ENCODE results near the gene CD40. TPM values are rescaled to one million over a fixed set of nuclear protein-coding genes. Genes with fewer than 3 reads are reported as not detected.

CD40 gene
- total RNA-seq, 3 donors from 2014 or later = 7.6 to 29.2 (median 10.6) TPM

DNA sequence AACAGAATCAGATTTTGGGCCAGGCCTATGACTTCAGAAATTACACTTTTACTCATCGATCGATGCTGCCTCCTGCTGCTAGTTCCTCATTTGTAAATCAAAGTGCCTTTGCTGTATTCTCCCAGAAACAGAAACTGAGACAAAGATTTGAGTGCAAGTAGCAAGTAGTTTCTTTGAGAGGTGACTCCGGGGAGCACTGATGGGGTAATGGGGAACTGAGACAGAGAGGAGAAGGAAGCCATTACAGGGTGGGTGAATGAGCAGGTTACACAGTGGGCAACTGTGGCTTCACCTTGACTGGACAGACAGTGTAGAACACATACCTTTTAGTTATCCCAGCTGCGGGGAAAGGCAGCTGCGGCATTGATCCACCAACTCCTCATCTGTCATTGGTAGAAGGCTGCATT is 9.7 kb upstream of the CD40 start:
- H3K4me1 Mint-ChIP-seq (ENCODE audit: low read depth) = peaks cover 6% of the 10 kb centered on the region
- H3K27me3 Mint-ChIP-seq (ENCODE audit: low read depth) = peaks cover 52% of the 10 kb centered on the region
- peak in 1 of 2 donors; percentile 17 for ATAC-seq
- H3K36me3 Mint-ChIP-seq (ENCODE audit: insufficient read depth) = no peaks in the 10 kb centered on the region
- no peak overlapping the region for H3K4me3 Mint-ChIP-seq
- DNase-seq = no peak
- H3K9me3 Mint-ChIP-seq = no peaks in the 10 kb centered on the region

DNA sequence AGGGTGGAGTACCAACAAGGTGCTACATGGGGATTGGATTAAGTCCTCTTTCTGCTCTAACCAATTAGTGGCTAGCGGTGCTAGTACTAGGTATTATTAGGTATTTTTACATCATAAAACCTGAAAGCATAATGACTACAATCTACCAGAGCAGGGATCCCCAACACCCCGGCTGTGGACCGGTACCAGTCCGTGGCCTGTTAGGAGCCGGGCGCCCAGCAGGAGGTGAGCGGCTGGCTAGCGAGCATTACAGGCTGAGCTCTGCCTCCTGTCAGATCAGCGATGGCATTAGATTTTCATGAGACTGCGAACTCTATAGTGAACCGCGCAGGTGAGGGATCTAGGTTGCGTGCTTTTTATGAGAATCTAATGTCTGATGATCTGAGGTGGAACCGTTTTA is 9.1 kb upstream of the CD40 start:
- Mint-ChIP-seq H3K36me3 (ENCODE audit: insufficient read depth) (no peaks in the 10 kb centered on the region), H3K4me1 (ENCODE audit: low read depth) (peaks cover 6% of the 10 kb centered on the region), H3K4me3 (no peak overlapping the region), H3K9me3 (no peaks in the 10 kb centered on the region), H3K27me3 (ENCODE audit: low read depth) (peaks cover 52% of the 10 kb centered on the region)
- ATAC-seq (no peak), DNase-seq (no peak)

DNA sequence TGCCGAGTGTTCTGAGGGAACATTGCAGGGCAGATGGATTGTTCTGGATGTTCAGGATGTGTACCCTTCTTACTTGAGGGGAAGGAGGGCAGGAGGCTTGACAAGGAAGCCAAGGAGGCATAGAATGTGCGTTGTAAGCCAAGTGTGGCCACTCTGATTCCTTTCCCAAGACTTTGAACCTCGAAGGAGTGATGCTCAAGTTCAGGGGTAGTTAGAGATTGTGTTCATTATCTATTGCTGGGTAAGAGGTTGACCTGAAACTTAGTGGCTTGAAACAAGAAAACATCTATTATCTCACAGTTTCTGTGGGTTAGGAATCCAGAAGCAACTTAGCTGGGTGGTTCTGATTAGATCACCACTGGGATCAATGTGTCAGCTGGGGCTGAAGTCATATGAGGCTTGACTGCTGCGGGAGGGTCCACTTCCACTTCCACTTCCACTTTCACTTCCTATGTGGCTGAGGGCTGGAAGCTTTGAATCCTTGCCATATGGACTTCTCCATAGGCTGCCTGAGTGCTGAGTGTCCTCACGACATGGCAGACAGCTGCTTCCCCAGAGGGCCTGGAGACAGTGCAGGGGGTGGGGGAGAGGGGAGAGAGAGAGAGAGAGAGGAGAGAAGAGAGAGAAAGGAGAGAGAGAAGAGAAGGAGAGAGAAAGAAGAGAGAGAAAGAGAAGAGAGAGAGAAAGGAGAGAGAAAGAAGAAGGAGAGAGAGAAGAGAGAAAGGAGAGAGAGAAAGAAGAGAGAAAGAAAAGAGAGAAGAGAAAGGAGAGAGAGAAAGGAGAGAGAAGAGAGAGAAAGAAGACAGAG is 6.9 kb upstream of the CD40 start:
- ATAC-seq = peak; percentile 84 to 85
- Mint-ChIP-seq H3K36me3 (ENCODE audit: insufficient read depth) (no peaks in the 10 kb centered on the region), H3K4me3 (no peak overlapping the region), H3K27me3 (ENCODE audit: low read depth) (peaks cover 39% of the 10 kb centered on the region), H3K4me1 (ENCODE audit: low read depth) (peaks cover 6% of the 10 kb centered on the region), H3K9me3 (no peaks in the 10 kb centered on the region)
- DNase-seq = no peak

DNA sequence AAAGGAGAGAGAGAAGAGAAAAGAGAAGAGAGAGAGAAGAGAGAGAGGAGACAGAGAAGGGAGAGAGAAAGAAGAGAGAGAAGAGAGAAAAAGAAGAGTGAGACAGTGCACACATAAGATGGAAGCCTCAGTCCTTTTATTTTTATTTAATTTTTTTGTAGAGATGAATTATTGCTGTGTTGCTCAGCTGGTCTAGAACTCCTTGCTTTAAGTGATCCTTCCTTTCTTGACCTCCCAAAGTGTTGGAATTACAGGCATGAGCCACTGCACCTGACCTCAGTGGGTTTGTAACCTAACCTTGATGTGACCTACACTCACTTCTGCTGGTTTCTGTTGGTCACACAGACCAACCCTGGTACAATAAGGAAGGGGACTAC is 6.3 kb upstream of the CD40 start:
- no peaks in the 10 kb centered on the region for H3K36me3 Mint-ChIP-seq (ENCODE audit: insufficient read depth)
- H3K4me3 Mint-ChIP-seq = no peak overlapping the region
- no peaks in the 10 kb centered on the region for H3K9me3 Mint-ChIP-seq

GRCh38 chr20:46112430-46113112 is 5.5 kb upstream of the CD40 start:
- H3K9me3 Mint-ChIP-seq = no peaks in the 10 kb centered on the region
- H3K36me3 Mint-ChIP-seq (ENCODE audit: insufficient read depth) = no peaks in the 10 kb centered on the region
- DNase-seq (no peak), ATAC-seq (no peak)
- peaks cover 8% of the 10 kb centered on the region for H3K4me1 Mint-ChIP-seq (ENCODE audit: low read depth)
- peaks cover 28% of the 10 kb centered on the region for H3K27me3 Mint-ChIP-seq (ENCODE audit: low read depth)
- H3K4me3 Mint-ChIP-seq = no peak overlapping the region

More for the DNA sequence above, 6.3 kb upstream of the CD40 start:
- peaks cover 6% of the 10 kb centered on the region for H3K4me1 Mint-ChIP-seq (ENCODE audit: low read depth)
- no peak for ATAC-seq
- DNase-seq = no peak
- H3K27me3 Mint-ChIP-seq (ENCODE audit: low read depth) = peaks cover 35% of the 10 kb centered on the region

DNA sequence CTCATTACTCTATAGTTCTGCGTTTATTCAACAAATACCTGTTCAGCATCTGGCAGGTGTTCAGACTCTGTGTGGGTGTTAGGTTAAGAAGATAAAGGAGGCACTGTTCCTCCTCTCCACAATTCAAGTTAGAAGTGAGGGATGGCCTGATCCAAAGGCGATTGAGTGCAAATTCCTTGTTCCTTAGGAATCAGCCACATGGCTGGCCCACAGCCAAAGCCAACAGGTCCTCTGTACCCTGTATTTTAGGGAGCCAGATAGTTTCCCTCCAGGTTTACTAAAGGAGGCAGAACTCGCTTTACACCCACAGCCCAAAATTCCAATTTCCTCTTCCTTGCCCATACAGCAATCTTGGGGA is 5.0 kb upstream of the CD40 start:
- DNase-seq (no peak), ATAC-seq (no peak)
- peaks cover 25% of the 10 kb centered on the region for H3K27me3 Mint-ChIP-seq (ENCODE audit: low read depth)
- no peak overlapping the region for H3K4me3 Mint-ChIP-seq
- H3K4me1 Mint-ChIP-seq (ENCODE audit: low read depth) = peaks cover 13% of the 10 kb centered on the region
- H3K36me3 Mint-ChIP-seq (ENCODE audit: insufficient read depth) = no peaks in the 10 kb centered on the region
- no peaks in the 10 kb centered on the region for H3K9me3 Mint-ChIP-seq

DNA sequence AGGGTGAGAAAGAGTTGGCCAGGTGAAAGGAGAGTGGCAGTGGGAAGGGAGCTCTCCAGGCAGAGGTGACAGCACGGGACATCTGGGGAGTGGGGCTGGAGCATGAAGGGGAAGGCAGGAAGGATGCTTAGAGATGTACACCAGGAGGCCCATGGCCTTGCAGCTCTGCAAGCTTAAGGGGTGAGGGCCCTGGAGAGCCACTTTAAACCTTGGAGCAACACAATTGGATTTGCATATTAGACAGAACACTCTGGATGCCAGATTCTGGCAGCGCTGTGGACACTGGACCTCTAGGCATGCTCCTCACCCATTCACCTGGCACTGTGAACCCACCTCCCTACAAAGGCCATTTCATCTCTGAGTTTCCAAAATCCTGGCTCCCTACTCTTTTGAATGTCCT is 3.7 kb upstream of the CD40 start:
- DNase-seq (no peak), ATAC-seq (no peak)
- Mint-ChIP-seq H3K27me3 (ENCODE audit: low read depth) (peaks cover 15% of the 10 kb centered on the region), H3K4me3 (no peak overlapping the region), H3K36me3 (ENCODE audit: insufficient read depth) (no peaks in the 10 kb centered on the region), H3K4me1 (ENCODE audit: low read depth) (peaks cover 18% of the 10 kb centered on the region), H3K9me3 (no peaks in the 10 kb centered on the region)

DNA sequence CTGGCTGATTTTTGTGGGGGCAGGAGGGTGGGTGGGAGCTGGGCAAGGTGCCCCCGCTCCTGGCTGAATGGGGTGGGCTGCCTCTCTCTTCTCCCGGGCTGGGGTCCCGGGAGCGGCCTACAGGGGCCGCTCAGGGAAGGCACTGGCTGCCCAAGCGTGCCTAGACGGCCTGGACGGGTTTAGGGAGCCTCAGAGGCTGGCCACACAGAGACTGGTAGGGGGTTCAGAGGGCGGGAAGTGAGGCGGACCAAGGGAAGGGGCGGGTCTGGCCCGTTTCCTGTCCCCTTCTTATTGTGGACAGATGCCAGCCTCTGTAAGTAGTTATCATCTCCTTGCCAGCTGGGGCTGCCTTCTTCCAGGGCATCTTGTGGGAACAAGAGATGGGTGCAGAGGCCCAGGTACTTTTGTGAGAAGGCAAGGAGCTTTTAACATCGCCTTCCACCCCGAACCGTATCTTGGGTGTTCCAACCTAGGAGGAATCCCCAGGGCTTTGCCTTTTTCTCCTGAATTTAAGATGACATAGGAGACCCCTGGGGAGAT is 437 bp downstream of the CD40 start:
- no peaks in the 10 kb centered on the region for H3K9me3 Mint-ChIP-seq
- no peaks in the 10 kb centered on the region for H3K36me3 Mint-ChIP-seq (ENCODE audit: insufficient read depth)
- DNase-seq = no peak
- peaks cover 16% of the 10 kb centered on the region for H3K4me1 Mint-ChIP-seq (ENCODE audit: low read depth)
- peak overlapping the region; percentile 95 for H3K4me3 Mint-ChIP-seq
- peak; percentile 46 to 49 for ATAC-seq
- peaks cover 2% of the 10 kb centered on the region for H3K27me3 Mint-ChIP-seq (ENCODE audit: low read depth)

GRCh38 chr20:46119028-46119546 is 973 bp downstream of the CD40 start:
- Mint-ChIP-seq H3K9me3 (no peaks in the 10 kb centered on the region), H3K27me3 (ENCODE audit: low read depth) (peaks cover 2% of the 10 kb centered on the region), H3K4me3 (peak overlapping the region; percentile 95)

DNA sequence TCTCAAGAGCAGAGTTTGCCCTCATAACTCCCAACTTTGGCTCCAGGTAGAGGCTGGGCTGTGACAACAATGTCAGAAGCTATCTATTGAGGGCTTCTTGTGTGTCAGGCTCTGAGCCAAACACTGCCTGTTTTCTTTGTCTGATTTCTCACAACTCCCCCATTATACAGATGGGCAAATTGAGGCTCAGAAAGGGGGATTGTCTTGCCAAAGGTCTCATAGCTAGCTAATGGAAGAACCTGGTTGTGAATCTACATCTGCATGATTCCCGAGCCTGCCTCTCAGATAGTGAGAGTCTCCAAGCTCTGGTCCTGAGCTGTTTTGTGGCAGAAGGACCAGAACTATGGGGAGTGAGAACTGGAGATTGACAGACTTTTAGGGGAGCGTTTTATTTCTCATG is 1.4 kb downstream of the CD40 start:
- Mint-ChIP-seq H3K4me3 (peak overlapping the region; percentile 95), H3K36me3 (ENCODE audit: insufficient read depth) (peaks cover 3% of the 10 kb centered on the region), H3K27me3 (ENCODE audit: low read depth) (peaks cover 2% of the 10 kb centered on the region), H3K9me3 (no peaks in the 10 kb centered on the region), H3K4me1 (ENCODE audit: low read depth) (peaks cover 16% of the 10 kb centered on the region)
- ATAC-seq = no peak
- no peak for DNase-seq

More at GRCh38 chr20:46119028-46119546, 973 bp downstream of the CD40 start:
- no peak for ATAC-seq
- no peak for DNase-seq
- peaks cover 16% of the 10 kb centered on the region for H3K4me1 Mint-ChIP-seq (ENCODE audit: low read depth)
- H3K36me3 Mint-ChIP-seq (ENCODE audit: insufficient read depth) = no peaks in the 10 kb centered on the region

- peaks cover 2% of the 10 kb centered on the region for H3K27me3 Mint-ChIP-seq (ENCODE audit: low read depth)
These were observed 2.0 kb downstream of the CD40 start for GRCh38 chr20:46120136-46120535.

DNA sequence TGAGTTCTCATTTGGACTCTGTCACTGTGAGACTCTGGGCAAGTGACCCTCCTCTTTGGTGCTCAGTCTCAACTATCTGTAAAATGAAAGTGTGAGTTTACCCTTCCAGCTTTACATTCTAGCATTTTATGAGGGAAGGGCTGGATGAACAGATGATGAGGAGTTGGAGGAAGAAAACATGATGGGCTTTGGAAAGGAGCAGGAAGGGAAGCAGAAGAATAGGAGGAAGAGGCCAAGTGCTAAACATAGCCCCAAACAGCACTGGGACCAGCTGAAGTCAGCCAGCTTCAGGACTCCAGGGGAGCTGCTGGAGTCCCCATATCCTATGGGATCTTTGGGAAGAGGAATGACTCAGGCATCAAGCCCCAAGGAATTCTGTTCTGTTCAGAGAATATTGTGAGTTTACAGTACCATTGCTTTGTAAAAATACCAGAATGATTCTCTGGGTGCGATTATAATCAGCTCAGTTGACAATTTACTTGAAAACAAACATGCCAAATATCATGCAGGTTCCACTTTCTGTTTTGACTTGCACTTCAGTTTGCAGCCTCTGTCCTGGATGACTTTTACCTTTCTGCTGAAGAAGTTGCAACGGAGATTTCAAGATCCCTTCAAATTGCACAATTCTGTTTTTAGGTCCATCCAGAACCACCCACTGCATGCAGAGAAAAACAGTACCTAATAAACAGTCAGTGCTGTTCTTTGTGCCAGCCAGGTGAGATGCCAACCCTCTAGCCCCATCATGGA is 3.2 kb downstream of the CD40 start:
- Mint-ChIP-seq H3K36me3 (ENCODE audit: insufficient read depth) (peaks cover 3% of the 10 kb centered on the region), H3K9me3 (no peaks in the 10 kb centered on the region), H3K4me1 (ENCODE audit: low read depth) (peaks cover 16% of the 10 kb centered on the region)

More at GRCh38 chr20:46120136-46120535, 2.0 kb downstream of the CD40 start:
- ATAC-seq (no peak), DNase-seq (no peak)
- Mint-ChIP-seq H3K4me3 (peak overlapping the region; percentile 95), H3K9me3 (no peaks in the 10 kb centered on the region), H3K4me1 (ENCODE audit: low read depth) (peaks cover 16% of the 10 kb centered on the region), H3K36me3 (ENCODE audit: insufficient read depth) (peaks cover 3% of the 10 kb centered on the region)

DNA sequence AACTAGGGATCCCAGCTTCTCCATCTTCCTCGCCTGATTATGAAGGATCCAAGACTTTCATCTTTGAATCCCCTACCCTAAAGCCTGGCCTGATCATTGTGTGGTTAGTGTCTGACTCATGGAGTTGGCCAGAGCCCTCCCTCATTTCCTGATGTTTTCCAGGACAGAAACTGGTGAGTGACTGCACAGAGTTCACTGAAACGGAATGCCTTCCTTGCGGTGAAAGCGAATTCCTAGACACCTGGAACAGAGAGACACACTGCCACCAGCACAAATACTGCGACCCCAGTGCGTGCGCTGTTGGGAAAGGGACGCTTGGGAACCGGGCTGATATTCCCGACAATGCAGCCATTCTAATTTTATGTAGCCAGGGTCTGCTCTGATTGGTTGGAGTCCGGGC is 4.0 kb downstream of the CD40 start:
- ATAC-seq (no peak), DNase-seq (no peak)
- no peaks in the 10 kb centered on the region for H3K9me3 Mint-ChIP-seq
- no peak overlapping the region for H3K4me3 Mint-ChIP-seq
- H3K27me3 Mint-ChIP-seq (ENCODE audit: low read depth) = peaks cover 3% of the 10 kb centered on the region
- H3K4me1 Mint-ChIP-seq (ENCODE audit: low read depth) = peaks cover 16% of the 10 kb centered on the region
- peaks cover 3% of the 10 kb centered on the region for H3K36me3 Mint-ChIP-seq (ENCODE audit: insufficient read depth)

More for the DNA sequence above, 3.2 kb downstream of the CD40 start:
- peak overlapping the region; percentile 31 for H3K4me3 Mint-ChIP-seq
- ATAC-seq (no peak), DNase-seq (no peak)
- no peaks in the 10 kb centered on the region for H3K27me3 Mint-ChIP-seq (ENCODE audit: low read depth)

Measured in activated T-cell treated with anti-CD3 and anti-CD28 coated beads, Interleukin-2, amount 50 U/mL, for 4 hours (primary cell).